NOMO-1 treated with DMSO at 0.1 percent for 48 hours (cell line): ENCODE measurements around the gene SH3GLB1.
A peak's percentile ranks its signal among the peaks of the same experiment; 100 is the strongest.

Source experiments
- DNase-seq: peaks from one replicate; lab custom pipeline; 2025; ENCODE audit not compliant: unreplicated experiment; lab: John Stamatoyannopoulos, UW

SH3GLB1 gene

GRCh38 chr1:86733340-86733739, 29.0 kb downstream of the SH3GLB1 start:
- DNase-seq, result no peak

GRCh38 chr1:86739648-86740509, 35.5 kb downstream of the SH3GLB1 start:
- no peak for DNase-seq

- no peak for DNase-seq
Observed at GRCh38 chr1:86741947-86742572, 37.7 kb downstream of the SH3GLB1 start.

GRCh38 chr1:86747304-86747703, 42.9 kb downstream of the SH3GLB1 start:
- DNase-seq, result no peak

- DNase-seq, result no peak
Observed at GRCh38 chr1:86748622-86749373, 44.4 kb downstream of the SH3GLB1 start.

- DNase-seq, result no peak
Observed at GRCh38 chr1:86750076-86750475, 45.7 kb downstream of the SH3GLB1 start.

- DNase-seq, result no peak
Observed at GRCh38 chr1:86750530-86750929, 46.2 kb downstream of the SH3GLB1 start.

GRCh38 chr1:86751923-86752322, 47.5 kb downstream of the SH3GLB1 start:
- DNase-seq, result no peak

GRCh38 chr1:86753700-86754099, 49.3 kb downstream of the SH3GLB1 start:
- no peak for DNase-seq

- no peak for DNase-seq
Observed at GRCh38 chr1:86754265-86754974, 50.0 kb downstream of the SH3GLB1 start.

- no peak for DNase-seq
Observed at GRCh38 chr1:86756062-86756406, 51.7 kb downstream of the SH3GLB1 start.

- peak; percentile 72 for DNase-seq
Observed at GRCh38 chr1:86757272-86757984, 53.1 kb downstream of the SH3GLB1 start.

- DNase-seq, result no peak
Observed at GRCh38 chr1:86758570-86758969, 54.2 kb downstream of the SH3GLB1 start.

GRCh38 chr1:86760199-86760598, 55.8 kb downstream of the SH3GLB1 start:
- no peak for DNase-seq

GRCh38 chr1:86762336-86762735, 58.0 kb downstream of the SH3GLB1 start:
- DNase-seq, result no peak

- DNase-seq, result no peak
Observed at GRCh38 chr1:86764523-86764922, 60.1 kb downstream of the SH3GLB1 start.

GRCh38 chr1:86765073-86765472, 60.7 kb downstream of the SH3GLB1 start:
- DNase-seq, result no peak

- no peak for DNase-seq
Observed at GRCh38 chr1:86765674-86766073, 61.3 kb downstream of the SH3GLB1 start.

GRCh38 chr1:86768554-86768953, 64.2 kb downstream of the SH3GLB1 start:
- DNase-seq, result no peak

GRCh38 chr1:86769065-86769464, 64.7 kb downstream of the SH3GLB1 start:
- DNase-seq, result no peak
